ENCODE measurements around the gene CTSA.

DNA sequence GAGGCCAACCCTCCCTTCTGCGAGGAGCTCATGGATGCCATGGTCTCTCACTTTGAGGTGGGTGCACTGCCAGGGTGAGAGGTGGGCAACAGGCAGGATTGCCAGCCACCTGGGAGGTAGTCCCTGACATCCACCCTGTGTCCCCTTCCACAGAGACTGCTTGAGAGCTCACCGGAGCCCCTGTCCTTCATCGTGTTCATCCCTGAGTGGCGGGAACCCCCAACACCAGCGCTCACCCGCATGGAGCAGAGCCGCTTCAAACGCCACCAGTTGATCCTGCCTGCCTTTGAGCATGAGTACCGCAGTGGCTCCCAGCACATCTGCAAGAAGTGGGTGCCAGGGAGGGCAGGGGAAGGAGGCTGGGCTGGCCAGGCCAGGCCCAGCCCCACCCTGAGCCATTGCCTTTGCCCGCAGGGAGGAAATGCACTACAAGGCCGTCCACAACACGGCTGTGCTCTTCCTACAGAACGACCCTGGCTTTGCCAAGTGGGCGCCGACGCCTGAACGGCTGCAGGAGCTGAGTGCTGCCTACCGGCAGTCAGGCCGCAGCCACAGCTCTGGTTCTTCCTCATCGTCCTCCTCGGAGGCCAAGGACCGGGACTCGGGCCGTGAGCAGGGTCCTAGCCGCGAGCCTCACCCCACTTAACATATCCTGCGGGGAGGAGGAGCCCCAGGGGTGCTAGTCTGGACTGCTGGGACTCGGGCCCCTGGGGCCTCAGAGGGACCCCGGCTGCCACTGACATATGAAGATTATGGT lies 56.2 kb downstream of the CTSA start:
- TF ChIP-seq, protein P1, sequence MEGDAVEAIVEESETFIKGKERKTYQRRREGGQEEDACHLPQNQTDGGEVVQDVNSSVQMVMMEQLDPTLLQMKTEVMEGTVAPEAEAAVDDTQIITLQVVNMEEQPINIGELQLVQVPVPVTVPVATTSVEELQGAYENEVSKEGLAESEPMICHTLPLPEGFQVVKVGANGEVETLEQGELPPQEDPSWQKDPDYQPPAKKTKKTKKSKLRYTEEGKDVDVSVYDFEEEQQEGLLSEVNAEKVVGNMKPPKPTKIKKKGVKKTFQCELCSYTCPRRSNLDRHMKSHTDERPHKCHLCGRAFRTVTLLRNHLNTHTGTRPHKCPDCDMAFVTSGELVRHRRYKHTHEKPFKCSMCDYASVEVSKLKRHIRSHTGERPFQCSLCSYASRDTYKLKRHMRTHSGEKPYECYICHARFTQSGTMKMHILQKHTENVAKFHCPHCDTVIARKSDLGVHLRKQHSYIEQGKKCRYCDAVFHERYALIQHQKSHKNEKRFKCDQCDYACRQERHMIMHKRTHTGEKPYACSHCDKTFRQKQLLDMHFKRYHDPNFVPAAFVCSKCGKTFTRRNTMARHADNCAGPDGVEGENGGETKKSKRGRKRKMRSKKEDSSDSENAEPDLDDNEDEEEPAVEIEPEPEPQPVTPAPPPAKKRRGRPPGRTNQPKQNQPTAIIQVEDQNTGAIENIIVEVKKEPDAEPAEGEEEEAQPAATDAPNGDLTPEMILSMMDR (IDR thresholded peaks at IDR 0.05) = no peak
- TF ChIP-seq POLR2AphosphoS5 (IDR thresholded peaks at IDR 0.05) (no peak), POLR2A (IDR thresholded peaks at IDR 0.05) (no peak)
